Heart right ventricle (tissue), 16 donors: ENCODE data around the gene ACAP3. TPM values are rescaled to one million over a fixed set of nuclear protein-coding genes. Genes with fewer than 3 reads are reported as not detected.
A peak's percentile ranks its signal among the peaks of the same experiment; 100 is the strongest.

Experiments used
- ATAC-seq, 8 donors: fragments of 200-7000 bp; cut with Tn5 transposase; one replicate each; pipeline ENCODE4 v1.9.1; 2020; ENCODE audit warnings: mild to moderate bottlenecking in 8 of 8, moderate library complexity in 8 of 8, moderate number of reproducible peaks in 1 of 8
- DNase-seq, 2 donors: peaks; one replicate each; pipeline ENCODE4 v3.0.0-alpha.2; 2020
- H3K27ac ChIP-seq, 10 donors: fragments of 200-600 bp; sonication (generic) in 2 of 10; one replicate each; pipeline versions ENCODE4 v1.5.0 to v1.8.0; 2020 to 2022; ENCODE audit warnings: mild to moderate bottlenecking in 3 of 10
- H3K27me3 ChIP-seq, 7 donors: fragments of 200-600 bp; one replicate each; pipeline ENCODE4 v1.8.0; 2021 to 2022; ENCODE audit warnings: mild to moderate bottlenecking in 2 of 7
- H3K36me3 ChIP-seq, 9 donors: fragments of 200-600 bp; sonication (generic) in 1 of 9; one replicate each; pipeline versions ENCODE4 v1.5.0 to v1.8.0; 2020 to 2022; ENCODE audit warnings: mild to moderate bottlenecking in 2 of 9
- H3K4me1 ChIP-seq, 9 donors: fragments of 200-600 bp; sonication (generic) in 1 of 9; one replicate each; pipeline versions ENCODE4 v1.5.0 to v1.8.0; 2020 to 2022; ENCODE audit warnings: mild to moderate bottlenecking in 4 of 9
- H3K4me3 ChIP-seq, 10 donors: fragments of 200-600 bp; sonication (generic) in 2 of 10; one replicate each; pipeline versions ENCODE4 v1.5.0 to v1.8.0; 2020 to 2022; ENCODE audit warnings: mild to moderate bottlenecking in 7 of 10, moderate library complexity in 2 of 10
- H3K9me3 ChIP-seq, 11 donors: fragments of 200-600 bp in 10 of 11; sonication (generic) in 2 of 11; one replicate each; pipeline versions ENCODE4 v1.5.0 to v1.8.0; 2013 to 2022; ENCODE audit warnings: mild to moderate bottlenecking in 2 of 11, control low read depth in 1 of 11, moderate library complexity in 1 of 11
- WGBS, 2 donors: extraction: QIAGEN DNeasy Blood & Tissue Kit; methylation state at CpG; one replicate each; pipeline ENCODE4 v1.1.7; 2013; ENCODE audit warnings: inconsistent platforms in 1 of 2; 5-methylcytosine and 5-hydroxymethylcytosine counted together
- intact Hi-C, 10 donors: fragments of 100-400 bp; cut with DNase I; formaldehyde crosslinking; loops; one replicate each; pipeline versions ENCODE4 v1.11.1 to v1.14.2; 2022
- polyA plus RNA-seq, 2 donors: library from polyadenylated mRNA; stranded (reverse); fragments of 200-250 nt; gene quantifications; one replicate each; pipeline ENCODE4 v1.2.3, GENCODE V29; 2013
- total RNA-seq, 10 donors: library from RNA; stranded (reverse); fragmentation: NEBNext Ultra II Directional in 3 of 10; extraction: Animal tissue kit (Norgen Biotek cat#: 25700) in 3 of 10; gene quantifications; one replicate each; pipeline versions ENCODE4 v1.2.1 to v1.2.4, GENCODE V29; 2021 to 2023
- TF ChIP-seq, protein P1 (sequence below), 9 donors: fragments of 200-600 bp; sonication (generic) in 2 of 9; IDR thresholded peaks; one replicate each; pipeline versions ENCODE4 v1.5.0 to v1.8.0; 2021 to 2022; ENCODE audit warnings: antibody characterized with exemption in 9 of 9, mild to moderate bottlenecking in 5 of 9, moderate library complexity in 1 of 9
- donor health status: Arrhythmogenic right ventricular cardiomyopathy.
- donor health status: ischemic (EF 13 %, LVEDD 7.1; RV severe dilation, severe dysfunction).
- donor health status: healthy with polysubstance abuse.
- donor health status: DM: no; HTN: yes; CAD: no.
- donor health status: DM: no; HTN: no; CAD: no.
- donor health status: ischemic (EF 25% LVEDD 6.9; RV normal size, moderate dysfunction).
- donor health status: ischemic (EF 25% LVEDD 5.7; RV mildly dilated, moderate dysfunction).
- donor health status: healthy.
- donor health status: DM: yes; HTN: yes; CAD: no.
- donor health status: Ischemic cardiomyopathy.
- donor health status: ischemic (EF 35%, LVEDD 5.7; RV mildly dilated, moderate dysfunction).
- donor health status: nonischemic (EF 11% LVEDD 7.7; RV severe dilation, severe dysfunction).
- donor health status: DM: yes; HTN: yes; CAD: no.
- donor health status: PGD.
- donor health status: ischemic (EF 29% LVEDD 5.4; RV normal size, mild dysfunction).
- donor health status: nonischemic (EF 23%, LVEDD 6.1; RV moderate dilation, normal function).

Gene ACAP3
- total and polyA plus RNA-seq, 12 donors, result 22.2 to 152 (median 30.4) TPM

DNA sequence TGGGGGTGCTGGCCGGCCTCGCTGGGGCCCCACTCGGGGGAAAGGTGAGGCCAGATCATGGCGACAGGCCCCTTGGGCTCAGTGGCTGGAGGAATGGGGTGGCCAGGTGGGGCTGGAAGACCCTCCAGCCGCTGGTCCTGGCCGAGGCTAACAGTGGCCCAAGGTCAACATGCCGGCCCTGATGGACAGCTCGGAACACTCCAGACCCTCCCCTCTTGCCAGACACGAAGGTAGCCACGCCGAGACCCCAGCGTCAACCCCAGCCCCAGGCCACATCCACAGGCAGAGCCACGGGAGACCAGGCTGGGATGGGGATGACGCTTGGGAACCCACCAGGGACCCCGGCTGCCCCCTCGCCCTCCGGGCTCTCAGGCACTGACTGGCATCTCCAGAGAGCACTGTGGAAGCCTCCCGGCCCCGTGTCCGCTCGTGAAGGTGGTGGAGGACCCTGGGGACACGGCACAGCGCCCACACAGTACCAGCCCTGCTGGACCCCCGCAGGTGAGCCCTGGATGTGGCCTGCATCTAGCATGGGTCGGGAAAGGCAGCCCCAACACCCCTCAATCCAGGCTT lies 60.3 kb downstream of the ACAP3 start:
- ATAC-seq, result peak in 1 of 8 donors; percentile 13
- DNase-seq, result no peak
- Histone ChIP-seq H3K36me3 (peaks cover 0 to 8% (median 0%) of the 10 kb centered on the region in 9 donors), H3K4me3 (no peak overlapping the region), H3K4me1 (peaks cover 0 to 5% (median 0%) of the 10 kb centered on the region in 9 donors), H3K27me3 (peaks cover 13 to 36% (median 27%) of the 10 kb centered on the region in 7 donors), H3K9me3 (no peaks in the 10 kb centered on the region), H3K27ac (no peak overlapping the region)
- intact Hi-C loops, result loop anchor here in 3 of 10 donors (5.0 to 10.0 kb wide), 2 partner anchors 123 to 125 kb away; no protein-coding TSS in a partner anchor
- TF ChIP-seq, protein P1, sequence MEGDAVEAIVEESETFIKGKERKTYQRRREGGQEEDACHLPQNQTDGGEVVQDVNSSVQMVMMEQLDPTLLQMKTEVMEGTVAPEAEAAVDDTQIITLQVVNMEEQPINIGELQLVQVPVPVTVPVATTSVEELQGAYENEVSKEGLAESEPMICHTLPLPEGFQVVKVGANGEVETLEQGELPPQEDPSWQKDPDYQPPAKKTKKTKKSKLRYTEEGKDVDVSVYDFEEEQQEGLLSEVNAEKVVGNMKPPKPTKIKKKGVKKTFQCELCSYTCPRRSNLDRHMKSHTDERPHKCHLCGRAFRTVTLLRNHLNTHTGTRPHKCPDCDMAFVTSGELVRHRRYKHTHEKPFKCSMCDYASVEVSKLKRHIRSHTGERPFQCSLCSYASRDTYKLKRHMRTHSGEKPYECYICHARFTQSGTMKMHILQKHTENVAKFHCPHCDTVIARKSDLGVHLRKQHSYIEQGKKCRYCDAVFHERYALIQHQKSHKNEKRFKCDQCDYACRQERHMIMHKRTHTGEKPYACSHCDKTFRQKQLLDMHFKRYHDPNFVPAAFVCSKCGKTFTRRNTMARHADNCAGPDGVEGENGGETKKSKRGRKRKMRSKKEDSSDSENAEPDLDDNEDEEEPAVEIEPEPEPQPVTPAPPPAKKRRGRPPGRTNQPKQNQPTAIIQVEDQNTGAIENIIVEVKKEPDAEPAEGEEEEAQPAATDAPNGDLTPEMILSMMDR (IDR thresholded peaks at IDR 0.05), result no peak
- 63 to 67% methylated on average over 25 of the region's 25 CpGs for WGBS, 2 donors

- Histone ChIP-seq H3K27ac (no peak within 1 kb of the TSS), H3K4me1 (peaks cover 0 to 5% (median 0%) of the 10 kb centered on the region in 9 donors), H3K4me3 (peak within 1 kb of the TSS in 1 of 10 donors; percentile 5), H3K27me3 (peaks cover 13 to 36% (median 28%) of the 10 kb centered on the region in 7 donors), H3K9me3 (no peaks in the 10 kb centered on the region), H3K36me3 (peaks cover 0 to 2% (median 0%) of the 10 kb centered on the region in 9 donors)
- TF ChIP-seq, protein P1 (IDR thresholded peaks at IDR 0.05), result no peak
- peak in 1 of 2 donors; percentile 9 for DNase-seq
- ATAC-seq, result peak in 1 of 8 donors; percentile 14
- intact Hi-C loops, result loop anchor here in 3 of 10 donors (5.0 to 10.0 kb wide), 2 partner anchors 122 to 124 kb away; no protein-coding TSS in a partner anchor
- 4 to 6% methylated on average over 56 to 74 of the region's 74 CpGs for WGBS, 2 donors
Measured at GRCh38 chr1:1246577-1247340, 61.0 kb downstream of the ACAP3 start, which contains the start of gene C1QTNF12. Gene C1QTNF12 (minus strand): TSS chr1:1246722. CDS start chr1:1246690, 32 bp downstream.

GRCh38 chr1:1245817-1246576 lies 61.7 kb downstream of the ACAP3 start:
- no peaks in the 10 kb centered on the region for H3K9me3 ChIP-seq
- H3K27me3 ChIP-seq, result peaks cover 13 to 39% (median 35%) of the 10 kb centered on the region in 7 donors
- no peak overlapping the region for H3K27ac ChIP-seq
- H3K36me3 ChIP-seq, result no peaks in the 10 kb centered on the region
- intact Hi-C loops, result loop anchor here in 3 of 10 donors (5.0 to 10.0 kb wide), 2 partner anchors 121 to 124 kb away; no protein-coding TSS in a partner anchor
- DNase-seq, result no peak
- TF ChIP-seq, protein P1 (IDR thresholded peaks at IDR 0.05), result no peak
- ATAC-seq, result no peak
- peak overlapping the region in 1 of 10 donors; percentile 5 for H3K4me3 ChIP-seq
- 27 to 32% methylated on average over 44 to 45 of the region's 45 CpGs for WGBS, 2 donors
- peaks cover 0 to 5% (median 0%) of the 10 kb centered on the region in 9 donors for H3K4me1 ChIP-seq
